ENCODE measurements around the gene CXCL14.

DNA sequence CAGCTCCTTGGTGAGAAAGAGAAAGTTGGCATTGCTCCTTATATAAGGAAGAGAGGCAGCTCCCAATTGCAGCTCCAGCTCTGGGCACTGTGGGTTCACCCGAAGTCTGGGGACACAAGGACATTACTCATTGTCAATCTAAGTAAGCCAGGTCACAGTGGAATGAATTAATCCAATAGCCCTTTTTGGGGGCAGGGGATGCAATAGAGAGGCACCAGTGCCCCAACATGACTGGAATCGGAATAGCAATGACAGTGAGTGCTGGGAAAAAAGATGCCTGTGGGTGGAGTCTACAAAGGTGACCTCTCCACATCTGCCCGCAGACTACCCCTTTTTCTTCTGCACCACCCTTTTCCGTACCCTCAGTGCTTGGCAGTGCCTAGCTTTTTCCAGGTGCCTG is 31.9 kb downstream of the CXCL14 start:
- no peak for TF ChIP-seq POLR2A (IDR thresholded peaks at IDR 0.05)
- TF ChIP-seq POLR2AphosphoS5 (IDR thresholded peaks at IDR 0.05): no peak
- TF ChIP-seq, protein P1, sequence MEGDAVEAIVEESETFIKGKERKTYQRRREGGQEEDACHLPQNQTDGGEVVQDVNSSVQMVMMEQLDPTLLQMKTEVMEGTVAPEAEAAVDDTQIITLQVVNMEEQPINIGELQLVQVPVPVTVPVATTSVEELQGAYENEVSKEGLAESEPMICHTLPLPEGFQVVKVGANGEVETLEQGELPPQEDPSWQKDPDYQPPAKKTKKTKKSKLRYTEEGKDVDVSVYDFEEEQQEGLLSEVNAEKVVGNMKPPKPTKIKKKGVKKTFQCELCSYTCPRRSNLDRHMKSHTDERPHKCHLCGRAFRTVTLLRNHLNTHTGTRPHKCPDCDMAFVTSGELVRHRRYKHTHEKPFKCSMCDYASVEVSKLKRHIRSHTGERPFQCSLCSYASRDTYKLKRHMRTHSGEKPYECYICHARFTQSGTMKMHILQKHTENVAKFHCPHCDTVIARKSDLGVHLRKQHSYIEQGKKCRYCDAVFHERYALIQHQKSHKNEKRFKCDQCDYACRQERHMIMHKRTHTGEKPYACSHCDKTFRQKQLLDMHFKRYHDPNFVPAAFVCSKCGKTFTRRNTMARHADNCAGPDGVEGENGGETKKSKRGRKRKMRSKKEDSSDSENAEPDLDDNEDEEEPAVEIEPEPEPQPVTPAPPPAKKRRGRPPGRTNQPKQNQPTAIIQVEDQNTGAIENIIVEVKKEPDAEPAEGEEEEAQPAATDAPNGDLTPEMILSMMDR (IDR thresholded peaks at IDR 0.05): no peak
